Fibroblast of skin of back (primary cell): ENCODE measurements around the gene DBI.
"Not testable (repeated sequence)": the region's sequence is repeated elsewhere in the genome, so short reads cannot be mapped to it uniquely, and the experiment has no call there.

ENCODE experiments used
- DNase-seq: peaks from one replicate; pipeline ENCODE4 v3.0.0-alpha.2; 2013

DBI gene

DNA sequence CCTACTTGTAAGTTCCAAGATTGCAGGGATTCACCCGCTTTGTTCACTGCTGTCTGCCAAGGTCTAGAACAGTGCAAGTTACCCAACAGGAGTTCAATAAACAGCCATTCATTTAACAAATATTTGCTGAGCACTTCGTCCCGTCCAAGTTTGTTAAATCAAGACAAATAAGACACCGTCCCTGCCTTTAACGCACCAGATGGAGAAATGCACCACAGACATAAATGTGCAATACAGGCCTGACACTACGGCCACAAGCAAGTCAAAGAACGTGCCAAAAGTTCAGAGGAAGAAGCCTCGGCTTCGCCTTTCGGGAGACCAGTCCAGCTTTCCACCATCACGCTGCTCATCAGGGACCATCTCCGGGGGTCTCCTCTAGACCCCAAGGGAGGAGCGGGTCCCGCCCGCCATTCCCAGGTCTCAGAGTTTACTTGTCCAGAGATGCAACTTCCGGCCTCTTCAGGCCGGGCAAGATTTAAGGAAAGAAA is 572 bp upstream of the DBI start:
- no peak for DNase-seq

GRCh38 chr2:119367472-119368099 is 809 bp downstream of the DBI start:
- DNase-seq, result peak; percentile 35

- DNase-seq, result no peak
These were observed 3.1 kb downstream of the DBI start for GRCh38 chr2:119369845-119370244.

GRCh38 chr2:119371111-119371510 is 4.3 kb downstream of the DBI start:
- DNase-seq, result no peak

DNA sequence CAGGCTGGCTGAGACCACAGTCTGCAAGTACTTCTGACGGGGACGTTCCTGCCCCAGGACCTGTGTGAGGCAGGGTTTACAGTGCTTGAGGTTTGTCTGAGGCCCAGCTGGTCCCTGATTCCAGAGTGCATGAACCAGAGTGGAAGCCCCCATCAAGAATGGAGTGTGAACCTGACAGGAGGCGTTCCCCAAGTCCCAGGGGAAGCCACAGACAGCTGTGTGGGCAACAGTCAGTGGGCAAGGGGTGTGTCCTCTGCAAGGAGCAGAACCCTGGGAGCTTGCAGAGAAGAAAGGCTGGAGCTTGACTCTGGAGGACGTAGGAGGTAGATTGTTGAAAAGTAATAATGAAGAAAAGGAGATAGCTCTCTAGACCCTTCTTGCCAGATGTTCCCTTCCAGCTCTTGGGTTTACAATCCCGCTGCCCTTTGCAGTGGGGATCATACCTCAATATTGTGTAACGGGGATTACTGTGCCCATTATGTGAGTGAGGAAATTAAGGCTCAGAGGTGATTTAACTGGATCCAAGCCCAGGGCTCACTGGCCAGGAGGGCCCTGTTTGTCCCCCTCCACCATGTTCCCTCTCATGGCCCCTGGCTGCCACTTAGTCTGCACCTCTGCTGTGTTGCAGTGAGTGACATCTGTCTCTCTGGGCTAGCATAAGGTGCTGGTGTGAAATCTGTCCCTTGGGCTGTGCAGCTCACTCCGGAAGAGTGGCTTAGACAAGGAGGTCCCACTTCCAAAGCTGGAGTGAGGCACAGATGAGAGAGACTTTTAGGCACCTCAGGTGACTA is 6.2 kb downstream of the DBI start:
- DNase-seq, result no peak

GRCh38 chr2:119373907-119374745 is 7.3 kb downstream of the DBI start:
- DNase-seq, result not testable (repeated sequence)

- not testable (repeated sequence) for DNase-seq
These were observed 9.6 kb downstream of the DBI start for GRCh38 chr2:119376406-119376805.

GRCh38 chr2:119376810-119377209 is 10.0 kb downstream of the DBI start:
- no peak for DNase-seq

DNA sequence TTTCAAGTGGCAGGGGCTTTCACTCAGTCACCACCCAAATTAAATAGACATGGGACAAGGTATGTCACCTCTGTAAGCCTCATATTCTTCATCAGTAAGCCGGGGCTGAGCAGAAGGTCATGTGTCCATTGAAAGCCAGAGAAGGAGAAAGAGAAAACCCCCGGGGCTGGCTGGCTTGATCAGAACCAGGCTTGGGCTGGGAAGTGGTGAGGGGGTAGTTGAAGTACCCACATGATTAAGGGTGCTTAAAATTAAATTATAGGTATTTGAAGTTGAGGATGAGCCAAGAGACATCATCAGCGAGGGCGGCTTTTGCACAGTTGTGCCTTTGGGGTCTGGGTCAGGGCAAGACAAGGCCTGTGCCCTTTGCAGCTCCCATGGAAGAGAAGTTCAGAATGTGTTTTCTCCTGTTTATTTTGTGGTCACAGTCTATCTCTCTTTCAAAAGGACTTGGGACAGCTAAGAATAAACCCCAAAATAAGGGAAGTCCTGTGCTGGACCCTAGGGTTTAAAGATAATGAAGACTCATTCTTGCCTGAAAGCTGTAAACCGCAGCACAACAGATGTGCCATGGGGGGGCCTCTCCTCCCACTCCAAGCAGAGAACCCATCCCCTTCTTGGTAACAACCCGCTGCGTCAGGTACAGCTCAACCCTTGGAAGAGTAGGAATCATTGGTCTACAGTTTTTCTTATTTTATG is 10.7 kb downstream of the DBI start:
- no peak for DNase-seq

- peak; percentile 17 for DNase-seq
These were observed 11.2 kb downstream of the DBI start for GRCh38 chr2:119377993-119378345.

DNA sequence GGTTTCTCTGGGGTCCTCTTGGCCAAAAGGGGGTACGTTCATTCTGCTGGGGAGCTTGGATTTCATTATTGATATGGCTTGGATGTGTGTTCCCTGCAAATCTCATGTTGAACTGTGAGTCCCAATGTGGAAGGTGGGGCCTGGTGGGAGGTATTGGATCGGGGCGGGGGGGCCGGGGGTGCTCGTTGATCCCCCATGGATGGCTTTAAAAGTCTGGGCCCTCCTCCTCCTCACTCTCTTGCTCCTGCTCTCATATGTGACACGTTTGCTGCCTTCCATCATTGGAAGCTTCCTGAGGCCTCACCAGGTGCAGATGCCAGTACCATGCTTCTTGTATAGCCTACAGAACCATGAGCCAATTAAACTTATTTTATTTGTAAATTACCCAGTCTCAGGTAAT is 11.8 kb downstream of the DBI start:
- no peak for DNase-seq

DNA sequence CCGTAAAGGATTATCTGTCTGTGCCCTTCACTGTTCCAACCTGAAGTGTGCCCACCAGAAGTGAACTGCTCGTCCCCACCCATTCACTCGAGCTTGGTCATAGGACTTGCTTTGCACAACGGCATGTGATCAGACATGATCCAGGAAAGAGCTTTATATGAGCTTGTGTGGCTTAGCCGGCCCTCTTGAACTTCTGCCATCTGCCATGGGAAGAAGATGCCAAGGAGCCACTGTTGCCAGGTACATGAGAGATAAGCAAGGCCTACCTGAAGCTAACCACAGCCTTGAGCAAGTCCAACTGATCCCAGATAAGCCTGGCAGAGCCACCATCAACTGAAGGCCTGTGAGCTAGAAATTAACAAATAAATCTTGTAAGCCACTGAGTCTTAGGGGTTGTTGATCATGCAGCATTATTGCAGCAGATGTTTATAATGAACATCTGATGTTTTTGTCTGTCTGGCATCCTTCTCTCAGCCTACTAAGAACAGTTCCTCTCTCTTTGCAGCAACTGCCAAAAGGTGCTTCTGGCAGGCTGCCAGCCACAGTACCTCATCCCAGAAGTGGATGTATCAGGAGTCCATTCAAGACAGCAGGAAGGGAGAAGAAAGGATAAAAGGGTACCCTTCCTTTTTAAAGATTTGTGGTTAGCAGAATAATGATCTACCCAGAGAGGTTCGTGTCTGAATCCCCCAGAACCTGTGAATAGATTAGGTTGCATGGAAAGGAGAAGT is 16.8 kb downstream of the DBI start:
- DNase-seq, result no peak

- DNase-seq, result no peak
These were observed 18.2 kb downstream of the DBI start for GRCh38 chr2:119384971-119385370.

DNA sequence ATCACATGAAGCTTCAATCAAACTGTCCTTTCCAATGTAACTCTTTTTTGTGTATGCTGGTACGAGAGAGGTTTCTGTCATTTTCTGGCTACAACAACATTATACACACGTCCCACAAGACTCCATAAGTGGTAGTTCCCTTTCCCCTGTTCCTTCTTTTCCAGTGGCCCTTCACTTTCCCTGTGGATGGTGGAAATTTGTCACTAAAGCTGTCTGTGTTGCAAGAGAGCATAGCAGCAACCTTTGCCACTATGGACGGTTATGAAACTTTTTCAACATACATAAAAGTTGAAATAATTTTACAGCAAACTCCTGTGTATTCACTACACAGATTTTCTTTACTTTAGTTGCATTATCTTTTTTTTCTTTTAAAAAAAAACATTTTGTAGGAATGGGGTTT is 18.7 kb downstream of the DBI start:
- no peak for DNase-seq

DNA sequence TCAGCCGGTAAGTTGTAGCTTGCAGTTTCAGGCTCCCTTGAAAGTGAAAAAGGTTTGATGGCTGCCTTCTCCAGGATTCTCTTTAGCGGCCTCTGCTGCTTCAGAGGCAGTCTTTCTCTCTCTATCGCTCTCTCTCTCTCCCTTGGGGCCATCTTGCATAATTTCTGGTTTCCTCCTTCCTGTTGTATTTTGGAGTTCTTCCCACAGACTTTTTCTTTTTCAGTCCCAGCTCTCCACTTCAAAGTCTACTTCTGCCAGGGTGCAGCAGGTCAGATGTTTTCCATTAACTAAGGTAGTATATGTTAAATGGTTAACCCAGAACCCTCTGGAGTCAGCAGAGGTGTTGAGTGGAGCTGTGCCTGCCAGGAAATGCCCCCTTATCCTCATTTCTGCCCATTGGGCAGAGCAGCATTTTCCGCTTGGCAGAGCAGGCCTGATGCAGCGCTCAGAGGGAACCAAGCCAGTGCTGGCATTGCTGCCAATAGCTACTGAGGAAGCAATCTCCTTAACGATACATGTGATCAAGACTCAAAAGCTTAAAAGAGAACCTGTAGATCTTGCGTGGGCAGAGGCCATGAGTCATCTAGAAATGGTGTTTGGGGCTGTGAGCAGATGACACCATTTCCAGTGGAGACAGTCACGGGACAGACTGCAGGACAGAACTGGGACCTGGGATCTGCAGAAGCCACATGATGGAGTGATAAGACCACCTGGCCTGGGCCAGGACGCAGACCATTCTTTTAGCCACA is 20.8 kb downstream of the DBI start:
- peak; percentile 73 for DNase-seq

DNA sequence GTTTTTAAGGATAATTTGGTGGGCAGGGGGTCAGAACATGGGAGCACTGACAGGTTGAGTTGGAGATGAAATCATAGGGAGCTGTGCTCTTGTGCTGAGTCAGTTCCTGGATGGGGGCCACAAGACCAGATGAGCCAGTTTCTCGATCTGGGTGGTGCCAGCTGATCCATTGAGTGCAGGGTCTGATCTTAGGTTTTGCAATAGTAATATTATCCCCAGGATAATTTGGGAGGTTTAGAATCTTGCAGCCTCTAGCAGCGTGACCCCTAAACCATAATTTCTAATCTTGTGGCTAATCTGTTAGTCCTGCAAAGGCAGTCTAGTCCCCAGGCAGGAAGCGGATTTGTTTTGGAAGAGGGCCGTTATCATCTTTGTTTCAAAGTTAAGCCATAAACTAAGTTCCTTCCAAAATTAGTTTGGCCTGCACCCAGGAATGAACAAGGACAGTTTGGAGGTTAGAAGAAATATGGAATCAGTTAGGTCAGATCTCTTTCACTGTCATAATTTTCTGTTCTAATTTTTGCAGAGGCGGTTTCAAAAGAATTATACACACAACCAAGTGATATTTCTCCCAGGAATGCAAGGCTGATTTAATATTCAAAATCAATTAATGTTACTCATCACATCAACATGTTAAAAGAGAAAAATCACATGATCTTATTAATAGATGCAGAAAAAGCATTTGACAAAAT is 23.0 kb downstream of the DBI start:
- peak; percentile 18 for DNase-seq

DNA sequence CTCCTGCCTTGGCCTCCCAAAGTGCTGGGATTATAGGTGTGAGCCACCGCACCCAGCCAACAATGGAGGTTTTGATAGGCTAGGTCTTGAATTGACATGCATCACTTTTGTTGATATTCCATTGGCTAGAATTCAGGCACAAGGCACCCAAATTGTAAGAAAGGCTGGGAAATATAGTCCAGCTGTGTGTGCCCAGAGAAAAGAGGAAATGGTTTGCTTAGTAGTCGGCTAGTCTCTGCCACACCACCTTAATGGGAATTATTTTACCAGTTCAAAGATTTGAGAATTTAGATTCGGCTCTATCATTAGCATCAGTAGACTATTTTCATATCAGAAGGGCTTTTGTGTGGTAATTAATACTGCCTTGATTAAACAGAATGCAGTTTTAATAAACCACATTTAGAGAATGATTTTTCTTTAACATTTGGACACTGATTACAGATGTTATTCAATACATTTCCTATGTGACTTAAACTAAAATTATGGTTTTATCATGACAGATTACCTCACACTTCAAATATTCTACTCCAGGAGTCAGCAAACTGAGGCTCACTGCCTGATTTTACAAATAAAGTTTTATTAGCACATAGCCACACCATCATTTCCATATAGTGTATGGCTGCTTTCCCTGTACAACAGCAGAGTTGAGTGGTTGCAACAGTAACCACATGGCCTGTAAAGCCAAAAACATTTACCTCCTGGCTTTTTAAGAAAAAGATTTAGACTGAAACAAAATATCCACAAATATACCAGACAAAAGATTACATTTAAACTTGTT is 27.4 kb downstream of the DBI start:
- no peak for DNase-seq

GRCh38 chr2:119397196-119397595 is 30.4 kb downstream of the DBI start:
- no peak for DNase-seq

GRCh38 chr2:119402106-119402505 is 35.3 kb downstream of the DBI start:
- DNase-seq, result no peak
